NCI-H345 treated with DMSO at 0.1 percent for 48 hours (cell line): ENCODE measurements around the gene ZBTB7A.

Experiments
- DNase-seq: peaks from one replicate; lab custom pipeline; 2025; ENCODE audit not compliant: unreplicated experiment; lab: John Stamatoyannopoulos, UW

ZBTB7A gene

GRCh38 chr19:4038661-4039423 is 27.9 kb downstream of the ZBTB7A start:
- no peak for DNase-seq

DNA sequence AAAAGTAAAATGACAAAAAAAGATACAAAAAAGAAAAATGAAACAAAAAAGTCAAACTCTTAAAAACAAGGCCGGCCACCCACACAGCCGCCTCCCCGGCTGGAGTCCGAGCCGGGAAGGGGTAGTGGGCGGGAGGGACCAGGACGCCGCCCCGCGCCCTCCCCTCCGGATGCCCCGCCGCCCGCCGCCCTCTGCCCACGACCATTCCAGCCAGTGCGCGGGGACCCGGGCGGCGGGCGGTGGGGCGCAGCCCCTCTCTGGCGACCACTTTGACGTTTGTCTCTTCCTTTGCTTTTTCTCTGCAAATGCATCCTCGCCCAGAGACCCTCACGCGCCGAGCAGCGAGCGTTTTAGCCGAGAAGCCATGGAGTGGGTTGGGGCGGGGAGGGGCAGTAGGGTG is 28.6 kb downstream of the ZBTB7A start:
- no peak for DNase-seq

DNA sequence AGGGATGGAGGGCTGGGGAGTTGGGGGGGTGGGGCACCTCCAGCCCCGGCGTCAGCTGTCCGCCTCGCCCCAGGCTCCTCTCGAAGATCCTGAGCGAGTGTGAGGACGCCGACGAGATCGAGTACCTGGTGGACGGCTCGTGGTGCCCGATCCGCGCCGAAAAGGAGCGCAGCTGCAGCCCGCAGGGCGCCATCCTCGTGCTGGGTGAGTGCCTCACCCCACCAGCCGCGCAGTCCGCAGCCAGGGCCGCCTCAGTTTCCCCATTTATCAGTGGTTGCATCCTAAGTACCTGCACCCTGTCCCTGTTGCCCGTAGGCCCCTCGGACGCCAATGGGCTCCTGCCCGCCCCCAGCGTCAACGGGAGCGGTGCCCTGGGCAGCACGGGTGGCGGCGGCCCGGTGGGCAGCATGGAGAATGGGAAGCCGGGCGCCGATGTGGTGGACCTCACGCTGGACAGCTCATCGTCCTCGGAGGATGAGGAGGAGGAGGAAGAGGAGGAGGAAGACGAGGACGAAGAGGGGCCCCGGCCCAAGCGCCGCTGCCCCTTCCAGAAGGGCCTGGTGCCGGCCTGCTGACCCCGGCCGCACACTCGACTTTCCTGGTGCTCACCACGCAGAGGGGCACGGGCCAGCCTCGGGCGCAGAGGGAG is 29.3 kb downstream of the ZBTB7A start:
- DNase-seq = no peak

GRCh38 chr19:4036576-4037300 is 30.0 kb downstream of the ZBTB7A start:
- no peak for DNase-seq

DNA sequence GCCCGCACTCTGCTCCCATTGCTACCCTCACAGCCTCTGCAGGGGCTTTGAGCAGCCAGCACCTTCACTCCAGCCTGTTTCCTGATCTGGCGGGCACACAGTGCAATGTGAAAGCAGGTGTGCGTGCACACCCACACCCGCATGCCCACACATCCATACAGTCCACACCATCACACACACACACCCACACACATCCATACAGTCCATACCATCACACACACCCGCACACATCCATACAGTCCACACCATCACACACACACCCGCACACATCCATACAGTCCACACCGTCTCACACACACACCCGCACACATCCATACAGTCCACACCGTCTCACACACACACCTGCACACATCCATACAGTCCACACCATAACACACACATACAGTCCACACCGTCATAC is 31.1 kb downstream of the ZBTB7A start:
- no peak for DNase-seq

DNA sequence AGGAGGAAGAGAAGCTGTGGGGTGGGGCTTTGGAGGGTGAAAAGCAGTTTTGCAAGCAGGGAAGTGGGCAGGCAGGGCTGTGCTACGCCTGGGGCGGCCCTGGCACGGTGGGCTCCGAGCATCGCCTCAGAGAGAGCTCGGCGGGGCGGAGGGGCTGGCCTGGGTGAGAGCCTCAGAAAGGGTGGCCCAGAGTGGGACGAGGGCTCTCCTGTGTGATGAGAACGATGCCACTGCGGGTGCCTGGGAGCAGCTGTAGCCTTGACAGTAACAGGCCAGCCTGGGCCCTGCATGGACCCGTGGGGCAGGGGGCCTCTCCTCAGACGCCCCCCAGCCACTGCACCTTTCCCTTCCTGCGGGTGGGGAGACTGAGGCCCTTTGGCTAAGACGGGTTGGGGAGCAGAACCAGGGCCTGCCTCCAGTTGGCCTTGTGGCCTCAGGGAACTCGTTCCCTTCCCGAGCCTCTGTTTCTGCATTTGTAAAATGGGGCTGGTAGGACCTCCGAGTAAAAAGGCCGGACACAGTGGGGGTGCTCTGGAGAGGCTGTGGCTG is 31.6 kb downstream of the ZBTB7A start:
- DNase-seq = no peak

GRCh38 chr19:4034048-4035017 is 32.4 kb downstream of the ZBTB7A start:
- no peak for DNase-seq

GRCh38 chr19:4033028-4033956 is 33.4 kb downstream of the ZBTB7A start:
- DNase-seq = no peak

- DNase-seq = peak; percentile 60
These were observed 34.3 kb downstream of the ZBTB7A start for GRCh38 chr19:4032436-4032835.

- no peak for DNase-seq
These were observed 35.3 kb downstream of the ZBTB7A start for GRCh38 chr19:4031420-4031819.

DNA sequence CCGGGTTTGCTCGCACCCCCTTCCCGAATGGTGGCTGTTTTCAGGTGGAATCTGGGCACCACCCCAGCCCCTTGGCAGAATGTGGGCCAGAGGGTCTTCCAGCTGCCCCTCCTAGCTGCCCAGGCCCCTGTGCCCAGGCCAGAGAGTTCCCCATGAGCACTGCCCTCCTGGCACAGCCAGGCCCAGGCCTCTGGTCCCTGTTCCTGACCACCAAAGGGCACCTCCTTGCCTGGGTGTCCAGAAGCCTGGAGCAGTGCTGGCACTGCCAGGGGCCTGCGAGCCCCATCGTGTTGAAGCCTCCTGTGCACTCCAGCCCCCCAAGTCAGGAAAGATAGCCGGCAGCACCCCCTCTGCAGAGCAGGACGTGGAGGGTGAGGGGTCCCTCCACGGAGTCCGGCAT is 35.7 kb downstream of the ZBTB7A start:
- no peak for DNase-seq

DNA sequence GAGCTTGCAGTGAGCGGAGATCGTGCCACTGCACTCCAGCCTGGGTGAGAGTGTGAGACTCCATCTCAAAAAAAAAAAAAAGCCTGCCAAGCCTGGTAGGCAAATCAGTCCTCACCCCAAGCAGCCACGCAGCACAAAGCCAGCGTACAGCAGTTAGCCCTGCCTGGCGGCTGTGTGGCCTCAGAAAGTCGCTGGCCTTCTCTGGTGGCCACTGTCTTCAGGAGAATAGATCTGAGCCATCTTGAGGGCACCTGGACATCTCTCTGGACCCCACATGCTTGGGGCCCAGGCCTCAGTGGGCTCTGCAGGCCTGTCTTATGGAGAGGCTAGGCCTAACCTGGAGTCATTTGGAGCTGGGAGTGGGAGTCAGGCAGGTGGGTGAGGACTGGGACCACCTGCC is 36.1 kb downstream of the ZBTB7A start:
- no peak for DNase-seq

- DNase-seq = no peak
These were observed 37.5 kb downstream of the ZBTB7A start for GRCh38 chr19:4029247-4029614.

GRCh38 chr19:4028334-4029246 is 38.1 kb downstream of the ZBTB7A start:
- no peak for DNase-seq

DNA sequence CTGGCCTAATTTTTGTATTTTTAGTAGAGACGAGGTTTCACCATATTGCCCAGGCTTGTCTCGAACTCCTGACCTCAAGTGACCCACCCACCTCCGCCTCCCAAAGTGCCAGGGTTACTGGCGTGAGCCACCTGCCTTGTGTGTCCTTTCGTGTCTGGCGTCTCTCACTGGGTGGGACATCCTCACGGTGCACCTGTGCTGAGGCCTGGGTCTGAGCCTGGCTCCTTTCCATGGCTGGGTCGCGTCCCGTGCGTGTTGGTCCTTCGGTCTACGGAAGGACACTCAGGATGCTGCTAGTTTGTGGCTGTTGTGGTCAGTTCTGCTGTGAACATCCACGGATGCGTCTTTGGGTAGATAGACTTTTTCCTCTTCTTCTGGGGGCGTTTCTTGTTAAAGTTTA is 39.6 kb downstream of the ZBTB7A start:
- no peak for DNase-seq

DNA sequence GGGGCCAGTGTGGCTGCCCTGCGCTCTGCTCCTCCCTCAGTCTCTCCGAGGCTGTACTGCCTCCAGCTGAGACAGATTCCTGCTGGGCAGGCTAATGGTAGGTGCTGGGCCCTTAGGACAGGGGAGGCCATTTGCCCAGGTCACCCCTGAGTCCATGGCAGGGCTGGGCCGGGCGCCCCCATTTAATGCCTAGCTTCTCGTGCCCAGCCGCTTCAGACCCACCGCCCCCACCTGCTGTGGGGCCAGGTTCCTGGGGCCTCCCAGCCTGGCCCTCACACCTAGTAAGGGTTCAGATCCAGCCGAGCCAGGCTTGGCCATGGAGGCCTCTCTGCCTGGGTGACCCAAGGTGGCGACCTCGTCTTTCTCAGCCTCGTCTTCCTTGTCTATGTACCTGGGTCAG is 41.4 kb downstream of the ZBTB7A start:
- DNase-seq = no peak

DNA sequence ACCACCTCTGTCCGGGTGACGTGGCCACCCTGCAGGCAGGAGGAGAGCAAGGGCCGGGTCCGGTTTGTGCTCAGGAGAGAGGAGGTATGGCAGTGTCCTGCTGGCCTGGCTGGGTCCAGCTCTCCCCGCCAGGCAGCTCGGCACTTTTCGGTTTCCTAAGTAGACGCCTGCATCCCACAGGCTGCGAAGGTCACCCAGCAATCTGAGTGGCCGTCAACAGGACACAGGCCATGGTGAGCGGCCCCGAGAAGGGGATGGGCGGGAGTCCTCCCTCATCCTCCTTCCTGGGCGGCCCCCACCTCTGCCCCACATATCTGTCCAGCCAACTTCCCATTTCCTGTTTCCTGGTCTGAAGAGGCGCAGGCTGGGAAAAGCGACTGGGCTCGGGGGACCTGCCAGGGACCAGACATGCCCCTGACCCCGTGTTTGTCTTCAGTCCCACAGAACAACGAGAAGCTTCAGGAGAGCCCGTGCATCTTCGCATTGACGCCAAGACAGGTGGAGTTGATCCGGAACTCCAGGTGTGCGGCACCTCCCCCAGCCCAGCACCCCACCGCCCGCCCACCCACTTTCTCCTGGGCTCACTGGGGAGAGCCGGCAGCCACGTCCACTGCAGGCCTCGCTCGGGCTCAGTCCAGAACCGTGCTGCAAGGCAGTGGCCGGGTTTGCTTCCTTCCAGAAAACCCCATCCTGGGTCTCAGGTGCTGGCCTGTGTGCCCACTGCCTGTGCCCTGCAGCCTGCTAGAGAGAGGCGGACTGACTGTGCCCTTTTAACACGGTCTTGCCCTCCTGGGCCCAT is 42.9 kb downstream of the ZBTB7A start:
- DNase-seq = no peak

DNA sequence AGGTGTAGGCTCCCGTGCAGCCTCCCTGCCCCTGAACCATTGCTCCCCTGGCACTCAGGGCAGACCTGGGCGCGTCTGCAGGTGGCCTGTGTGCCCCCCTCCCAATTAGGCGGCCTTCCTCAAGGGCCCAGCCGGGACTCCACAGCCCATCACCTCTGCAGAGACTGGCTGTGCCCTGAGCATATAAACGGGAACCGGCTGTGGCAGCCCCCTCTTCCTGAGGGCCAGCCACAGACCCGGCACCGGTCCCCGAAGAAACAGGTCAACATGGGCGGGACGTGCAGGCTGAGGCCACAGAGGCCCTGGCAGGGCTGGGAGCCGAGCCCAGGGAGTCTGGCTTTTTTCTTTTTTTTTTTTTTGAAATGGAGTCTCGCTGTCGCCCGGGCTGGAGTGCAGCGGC is 47.1 kb downstream of the ZBTB7A start:
- DNase-seq = no peak
